IMR-90 (cell line): ENCODE results near the gene GZMM. TPM values are rescaled to one million over a fixed set of nuclear protein-coding genes. Genes with fewer than 3 reads are reported as not detected.
A peak's percentile ranks its signal among the peaks of the same experiment; 100 is the strongest.

Experiments
- ATAC-seq: fragments of 200-7000 bp; cut with Tn5 transposase; 2 replicates; pipeline ENCODE4 v1.9.1; 2020; ENCODE audit warnings: low read depth, mild to moderate bottlenecking, moderate library complexity
- BruUV-seq: library from RNA; stranded (reverse); fragments of 400-500 nt; replicated peaks from 2 replicates; lab custom pipeline; 2021; lab: Mats Ljungman, UMichigan
- CTCF ChIA-PET: fragments of 300-600 bp; formaldehyde crosslinking; extraction: SDS; loops from one replicate; lab custom pipeline; 2021; ENCODE audit warnings: antibody characterized with exemption; lab: Yijun Ruan, JAX
- POLR2A ChIA-PET: fragments of 300-600 bp; sonication (Branson Sonifier 250); formaldehyde crosslinking; loops from one replicate; lab custom pipeline; 2022; ENCODE audit warnings: antibody characterized with exemption; ENCODE audit not compliant: unreplicated experiment; lab: Charles Lee
- DNase-seq: peaks from one replicate; pipeline ENCODE4 v3.0.0; 2013
- H2AFZ ChIP-seq: replicated peaks from 2 replicates; pipeline ENCODE3; 2013; ENCODE audit warnings: low read length, mild to moderate bottlenecking; ENCODE audit not compliant: poor library complexity
- H2AK5ac ChIP-seq: 2 replicates; pipeline ENCODE4 v1.6.1; 2013; ENCODE audit warnings: low read depth, low read length, inconsistent platforms
- H2AK9ac ChIP-seq: replicated peaks from 2 replicates; pipeline ENCODE3; 2013; ENCODE audit warnings: mild to moderate bottlenecking, low read depth, low read length, moderate library complexity; ENCODE audit not compliant: poor library complexity
- H2BK120ac ChIP-seq: 2 replicates; pipeline ENCODE4 v1.6.1; 2013; ENCODE audit warnings: low read depth, low read length, inconsistent platforms
- H2BK15ac ChIP-seq: 3 replicates; pipeline ENCODE4 v1.6.1; 2013; ENCODE audit warnings: low read depth, low read length, inconsistent platforms
- H2BK20ac ChIP-seq: 2 replicates; pipeline ENCODE4 v1.6.1; 2013; ENCODE audit warnings: low read depth, mild to moderate bottlenecking, inconsistent platforms, low read length, moderate library complexity
- H2BK5ac ChIP-seq: 2 replicates; pipeline ENCODE4 v1.6.1; 2013; ENCODE audit warnings: mild to moderate bottlenecking, low read depth, low read length, inconsistent platforms; ENCODE audit not compliant: poor library complexity, severe bottlenecking
- H3K14ac ChIP-seq: replicated peaks from 2 replicates; pipeline ENCODE4 v1.6.1; 2013; ENCODE audit warnings: low read depth, low read length, inconsistent platforms
- H3K18ac ChIP-seq: 2 replicates; pipeline ENCODE4 v1.6.1; 2013; ENCODE audit warnings: low read depth, low read length, control low read depth
- H3K23ac ChIP-seq: 2 replicates; pipeline ENCODE4 v1.6.1; 2013; ENCODE audit warnings: low read depth, low read length, inconsistent platforms
- H3K27ac ChIP-seq: 2 replicates; pipeline ENCODE4 v1.5.1; 2013; ENCODE audit warnings: mild to moderate bottlenecking, control low read depth, low read length; ENCODE audit not compliant: insufficient read depth
- H3K27me3 ChIP-seq: 2 replicates; pipeline ENCODE4 v1.6.1; 2013; ENCODE audit warnings: low read length; ENCODE audit not compliant: control insufficient read depth, insufficient read depth
- H3K36me3 ChIP-seq: 2 replicates; pipeline ENCODE4 v1.6.1; 2013; ENCODE audit warnings: low read length, mixed read lengths; ENCODE audit not compliant: control insufficient read depth, insufficient read depth
- H3K4ac ChIP-seq: 2 replicates; pipeline ENCODE4 v1.6.1; 2013; ENCODE audit warnings: low read depth, low read length, inconsistent platforms
- H3K4me1 ChIP-seq: 2 replicates; pipeline ENCODE4 v1.6.1; 2013; ENCODE audit warnings: low read length, mixed read lengths; ENCODE audit not compliant: control insufficient read depth, insufficient read depth
- H3K4me2 ChIP-seq: 2 replicates; pipeline ENCODE4 v1.6.1; 2013; ENCODE audit warnings: low read depth, mild to moderate bottlenecking, control low read depth, low read length, moderate library complexity
- H3K4me3 ChIP-seq: 2 replicates; pipeline ENCODE4 v1.5.1; 2013; ENCODE audit warnings: low read depth, mild to moderate bottlenecking, control low read depth, low read length, moderate library complexity; ENCODE audit not compliant: insufficient read depth
- H3K56ac ChIP-seq: 2 replicates; pipeline ENCODE4 v1.6.1; 2013; ENCODE audit warnings: low read length, inconsistent platforms; ENCODE audit not compliant: insufficient read depth; ENCODE audit errors: extremely low read depth
- H3K79me1 ChIP-seq, 2 experiments: 2 replicates each; pipeline ENCODE4 v1.6.1; 2013; ENCODE audit warnings: low read length in 2 of 2, inconsistent platforms in 1 of 2, low read depth in 1 of 2
- H3K9ac ChIP-seq: 2 replicates; pipeline ENCODE4 v1.6.1; 2013; ENCODE audit warnings: low read depth, low read length, control low read depth
- H3K9me1 ChIP-seq: 2 replicates; pipeline ENCODE4 v1.6.1; 2013; ENCODE audit warnings: low read length, inconsistent platforms; ENCODE audit not compliant: insufficient read depth
- H3K9me3 ChIP-seq: 2 replicates; pipeline ENCODE4 v1.6.1; 2013; ENCODE audit warnings: low read length; ENCODE audit not compliant: control insufficient read depth, insufficient read depth
- H4K20me1 ChIP-seq: 2 replicates; pipeline ENCODE4 v1.6.1; 2013; ENCODE audit warnings: low read length, inconsistent platforms; ENCODE audit not compliant: insufficient read depth
- H4K5ac ChIP-seq: 2 replicates; pipeline ENCODE4 v1.6.1; 2013; ENCODE audit warnings: mild to moderate bottlenecking, low read depth, low read length, control low read depth
- H4K8ac ChIP-seq, 2 experiments: 2 replicates each; pipeline ENCODE4 v1.6.1; 2013; ENCODE audit warnings: low read depth in 2 of 2, low read length in 2 of 2, control low read depth in 1 of 2, inconsistent platforms in 1 of 2
- H4K91ac ChIP-seq: 2 replicates; pipeline ENCODE4 v1.6.1; 2013; ENCODE audit warnings: low read depth, low read length, inconsistent platforms; ENCODE audit not compliant: insufficient read depth
- BHLHE40 ChIP-seq: fragments of 150-350 bp; IDR thresholded peaks from 2 replicates; pipeline ENCODE4 v1.6.1; 2016; ENCODE audit warnings: mild to moderate bottlenecking, low read depth, low read length
- CEBPB ChIP-seq: IDR thresholded peaks from 2 replicates; pipeline ENCODE4 v1.6.1; 2012; ENCODE audit warnings: low read depth, low read length, improper control_type of control experiment
- FOS ChIP-seq: fragments of 150-350 bp; IDR thresholded peaks from 2 replicates; pipeline ENCODE4 v1.6.1; 2016; ENCODE audit warnings: low read depth, low read length
- MAFK ChIP-seq: IDR thresholded peaks from 2 replicates; pipeline ENCODE4 v1.6.1; 2012; ENCODE audit warnings: low read depth, low read length, improper control_type of control experiment
- MAZ ChIP-seq: IDR thresholded peaks from 2 replicates; pipeline ENCODE4 v1.6.1; 2012; ENCODE audit warnings: low read depth, mild to moderate bottlenecking, low read length, improper control_type of control experiment, moderate library complexity, borderline replicate concordance
- NFE2L2 ChIP-seq: fragments of 150-350 bp; IDR thresholded peaks from 2 replicates; pipeline ENCODE4 v1.6.1; 2016; ENCODE audit warnings: low read depth, mild to moderate bottlenecking, low read length
- POLR2A ChIP-seq: IDR thresholded peaks from 2 replicates; pipeline ENCODE4 v1.6.1; 2012; ENCODE audit warnings: mild to moderate bottlenecking, low read depth, low read length
- RAD21 ChIP-seq: IDR thresholded peaks from 2 replicates; pipeline ENCODE4 v1.6.1; 2012; ENCODE audit warnings: low read length, improper control_type of control experiment
- RFX5 ChIP-seq: IDR thresholded peaks from 2 replicates; pipeline ENCODE4 v1.8.0; 2012; ENCODE audit warnings: low read depth, mild to moderate bottlenecking, low read length, moderate library complexity
- SMC3 ChIP-seq: fragments of 150-350 bp; IDR thresholded peaks from 2 replicates; pipeline ENCODE4 v1.6.1; 2016; ENCODE audit warnings: low read depth, mild to moderate bottlenecking, antibody characterized with exemption, low read length, moderate library complexity
- USF2 ChIP-seq: fragments of 150-350 bp; IDR thresholded peaks from 2 replicates; pipeline ENCODE4 v1.6.1; 2017; ENCODE audit warnings: mild to moderate bottlenecking, antibody characterized with exemption, low read length, low read depth
- WGBS, 2 experiments: methylation state at CpG; one replicate each; pipeline versions ENCODE4 v1.1.5 to v1.1.7; 2013; ENCODE audit warnings: missing lambda C conversion rate in 2 of 2; ENCODE audit not compliant: insufficient read length in 1 of 2; ENCODE audit errors: extremely low coverage in 2 of 2; 5-methylcytosine and 5-hydroxymethylcytosine counted together
- dilution Hi-C: fragments of 300-500 bp; cut with HindIII; formaldehyde crosslinking; loops from one replicate; pipeline ENCODE4 v1.14.3; 2018; ENCODE audit warnings: low sequenced_read_pairs; ENCODE audit not compliant: unreplicated experiment
- in situ Hi-C: fragments of 300-500 bp; cut with MboI; formaldehyde crosslinking; loops from 3 replicates; pipeline ENCODE4 v1.14.3; 2019; ENCODE audit warnings: low sequenced_read_pairs, inconsistent platforms, mixed read lengths
- intact Hi-C: fragments of 100-400 bp; cut with micrococcal nuclease; formaldehyde crosslinking; loops from 2 replicates; pipeline ENCODE4 v1.10.0; 2022
- polyA plus RNA-seq, 3 experiments: library from polyadenylated mRNA; depleted of rRNA; stranded (reverse); fragments of >200 nt; gene quantifications; 2 replicates each; pipeline ENCODE4 v1.2.3, GENCODE V29; 2012; ENCODE audit warnings: low replicate concordance in 1 of 3
- total RNA-seq: library from RNA; depleted of rRNA; stranded (reverse); fragments of >200 nt; gene quantifications from 2 replicates; pipeline ENCODE4 v1.2.3, GENCODE V29; 2012

Gene GZMM
- total and polyA plus RNA-seq, 2 of the 4 experiments (the other 2 are of a cell fraction), result 0.24 TPM; not detected in 1

- TF ChIP-seq MAFK, result no peak
Measured at GRCh38 chr19:591099-591958, 47.5 kb downstream of the GZMM start (continued).

DNA sequence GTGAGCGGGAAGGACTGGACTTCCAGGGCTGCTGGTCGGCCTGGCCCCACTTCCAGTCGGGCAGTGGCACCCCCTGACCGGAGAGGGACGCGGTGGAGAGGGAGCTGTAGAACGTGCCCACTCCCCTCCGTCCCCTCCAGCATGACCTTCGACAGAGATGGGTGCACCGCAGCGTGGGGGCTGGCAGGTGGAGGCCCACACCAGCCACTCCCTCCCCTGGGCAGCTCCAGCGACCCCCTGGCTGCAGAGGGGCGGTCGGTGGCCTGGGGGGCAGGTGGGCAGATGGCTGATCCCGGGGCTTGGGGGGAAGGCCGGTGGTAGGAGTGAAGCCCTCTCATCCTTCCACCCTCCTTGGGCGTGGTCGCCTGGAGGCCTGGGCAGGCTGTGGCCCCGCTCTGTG lies 48.2 kb downstream of the GZMM start:
- in situ Hi-C loops (no loop called here), dilution Hi-C loops (no loop called here), intact Hi-C loops (no loop called here)
- ChIA-PET POLR2A (no interaction called here), CTCF (no interaction called here)
- H2BK15ac ChIP-seq, result no peak overlapping the region
- H3K36me3 ChIP-seq, result no peaks in the 10 kb centered on the region
- 71% methylated on average over 7 of the region's 19 CpGs; no CpG with 5 or more reads in 1 of the 2 experiments for WGBS, 2 experiments
- H2AK9ac ChIP-seq, result no peak overlapping the region
- H3K4me3 ChIP-seq, result no peak overlapping the region
- DNase-seq (no peak), ATAC-seq (no peak)
- no peak overlapping the region for H3K23ac ChIP-seq
- no peak overlapping the region for H3K9ac ChIP-seq
- H2BK120ac ChIP-seq, result no peak overlapping the region
- no peak overlapping the region for H2BK20ac ChIP-seq
- no peak overlapping the region for H4K5ac ChIP-seq
- no peak overlapping the region for H3K27ac ChIP-seq
- H3K9me3 ChIP-seq, result no peaks in the 10 kb centered on the region
- no peak overlapping the region for H3K4ac ChIP-seq
- H4K20me1 ChIP-seq, result peaks cover 32% of the 10 kb centered on the region
- H3K4me1 ChIP-seq, result peaks cover 4% of the 10 kb centered on the region; the same call in 1 of the 2 replicates
- H3K56ac ChIP-seq, result no peak overlapping the region
- no TSS peak for BruUV-seq
- H2AK5ac ChIP-seq, result no peak overlapping the region
- peak overlapping the region; percentile 43 for H2AFZ ChIP-seq
- H3K79me1 ChIP-seq, result no peaks in the 10 kb centered on the region
- no peak overlapping the region for H2BK5ac ChIP-seq
- H3K9me1 ChIP-seq, result no peaks in the 10 kb centered on the region
- no peak overlapping the region for H4K8ac ChIP-seq
- no peak overlapping the region for H3K4me2 ChIP-seq
- TF ChIP-seq NFE2L2 (no peak), RAD21 (no peak), MAZ (no peak), SMC3 (no peak), POLR2A (no peak), RFX5 (no peak), CEBPB (no peak), USF2 (no peak), FOS (no peak), MAFK (no peak), BHLHE40 (no peak)
- no peak overlapping the region for H4K91ac ChIP-seq
- peaks cover 26% of the 10 kb centered on the region for H3K27me3 ChIP-seq
- H3K14ac ChIP-seq, result no peak overlapping the region
- no peak overlapping the region for H3K18ac ChIP-seq
